Mesenchymal stem cell (in vitro differentiated cells and primary cell): Measurements from ENCODE around the gene SESN1.

Experiments used
- DNase-seq: peaks from one replicate; pipeline ENCODE4 v3.0.0-alpha.2; 2013
- H2AFZ ChIP-seq: one replicate; pipeline ENCODE4 v1.6.1; 2013; ENCODE audit warnings: low read depth, mild to moderate bottlenecking, control low read depth, inconsistent platforms, low read length, moderate library complexity
- H2AK5ac ChIP-seq: 2 replicates; pipeline ENCODE4 v1.6.1; 2013; ENCODE audit warnings: low read length, moderate library complexity, mild to moderate bottlenecking, inconsistent platforms; ENCODE audit not compliant: severe bottlenecking
- H2BK120ac ChIP-seq: one replicate; pipeline ENCODE4 v1.6.1; 2013; ENCODE audit warnings: low read depth, mild to moderate bottlenecking, inconsistent platforms, low read length, moderate library complexity
- H2BK12ac ChIP-seq, 2 experiments: one replicate each; pipeline ENCODE4 v1.6.1; 2013; ENCODE audit warnings: inconsistent platforms in 2 of 2, low read length in 2 of 2, mild to moderate bottlenecking in 2 of 2, moderate library complexity in 2 of 2, control low read depth in 1 of 2
- H2BK15ac ChIP-seq: one replicate; pipeline ENCODE4 v1.6.1; 2013; ENCODE audit warnings: mild to moderate bottlenecking, low read depth, inconsistent platforms; ENCODE audit not compliant: poor library complexity, severe bottlenecking
- H2BK5ac ChIP-seq: 2 replicates; pipeline ENCODE4 v1.6.1; 2013; ENCODE audit warnings: low read depth, mild to moderate bottlenecking, low read length, control low read depth, inconsistent platforms; ENCODE audit not compliant: poor library complexity, severe bottlenecking
- H3K14ac ChIP-seq, 2 experiments: one replicate each; pipeline ENCODE4 v1.6.1; 2013; ENCODE audit warnings: inconsistent platforms in 2 of 2, low read length in 2 of 2, control low read depth in 1 of 2, mild to moderate bottlenecking in 1 of 2, moderate library complexity in 1 of 2
- H3K18ac ChIP-seq, 2 experiments: one replicate each; pipeline ENCODE4 v1.6.1; 2013; ENCODE audit warnings: inconsistent platforms in 2 of 2, low read length in 2 of 2, control low read depth in 1 of 2, low read depth in 1 of 2, mild to moderate bottlenecking in 1 of 2
- H3K23ac ChIP-seq, 2 experiments: one replicate each; pipeline ENCODE4 v1.6.1; 2013; ENCODE audit warnings: inconsistent platforms in 2 of 2, low read length in 2 of 2, mild to moderate bottlenecking in 2 of 2, moderate library complexity in 2 of 2, control low read depth in 1 of 2
- H3K27ac ChIP-seq: 2 replicates; pipeline ENCODE4 v1.5.1; 2013; ENCODE audit warnings: mild to moderate bottlenecking, moderate library complexity, low read length, control low read depth, inconsistent platforms; ENCODE audit not compliant: poor library complexity, severe bottlenecking
- H3K27me3 ChIP-seq, 2 experiments: 2 replicates each; pipeline versions ENCODE4 v1.6.1 to v1.7.0; 2013; ENCODE audit warnings: low read length in 2 of 2, mild to moderate bottlenecking in 2 of 2, moderate library complexity in 2 of 2, control low read depth in 1 of 2, inconsistent platforms in 1 of 2; ENCODE audit not compliant: control insufficient read depth in 1 of 2, insufficient read depth in 1 of 2
- H3K36me3 ChIP-seq, 2 experiments: 2 replicates each; pipeline versions ENCODE4 v1.6.1 to v1.7.0; 2013; ENCODE audit warnings: low read length in 2 of 2, control low read depth in 1 of 2, inconsistent platforms in 1 of 2, low read depth in 1 of 2, mild to moderate bottlenecking in 1 of 2; ENCODE audit not compliant: insufficient read depth in 2 of 2, control insufficient read depth in 1 of 2
- H3K4ac ChIP-seq, 2 experiments: one replicate each; pipeline ENCODE4 v1.6.1; 2013; ENCODE audit warnings: inconsistent platforms in 2 of 2, low read length in 2 of 2, mild to moderate bottlenecking in 2 of 2, moderate library complexity in 2 of 2, control low read depth in 1 of 2, low read depth in 1 of 2
- H3K4me1 ChIP-seq: 2 replicates; pipeline ENCODE4 v1.6.1; 2013; ENCODE audit warnings: low read depth, low read length, control low read depth; ENCODE audit not compliant: control insufficient read depth, insufficient read depth
- H3K4me2 ChIP-seq: 2 replicates; pipeline ENCODE4 v1.6.1; 2013; ENCODE audit warnings: low read length, mild to moderate bottlenecking, inconsistent platforms; ENCODE audit not compliant: poor library complexity, severe bottlenecking
- H3K4me3 ChIP-seq, 2 experiments: 2 replicates each; pipeline versions ENCODE4 v1.5.1 to v1.7.0; 2013; ENCODE audit warnings: low read length in 2 of 2, mild to moderate bottlenecking in 2 of 2, control low read depth in 1 of 2, low read depth in 1 of 2; ENCODE audit not compliant: insufficient read depth in 1 of 2
- H3K79me1 ChIP-seq: replicated peaks from 2 replicates; pipeline ENCODE4 v1.6.1; 2013; ENCODE audit warnings: mild to moderate bottlenecking, control low read depth, low read length, inconsistent platforms; ENCODE audit not compliant: poor library complexity, severe bottlenecking
- H3K9ac ChIP-seq: 2 replicates; pipeline ENCODE4 v1.7.0; 2013; ENCODE audit warnings: mild to moderate bottlenecking, low read length, moderate library complexity
- H3K9me3 ChIP-seq: 2 replicates; pipeline ENCODE4 v1.7.0; 2013; ENCODE audit warnings: mild to moderate bottlenecking, low read length; ENCODE audit not compliant: control insufficient read depth
- H4K8ac ChIP-seq: one replicate; pipeline ENCODE4 v1.6.1; 2013; ENCODE audit warnings: inconsistent platforms, mild to moderate bottlenecking, low read length, moderate library complexity
- H4K91ac ChIP-seq: one replicate; pipeline ENCODE4 v1.6.1; 2013; ENCODE audit warnings: mild to moderate bottlenecking, low read length, inconsistent platforms
- WGBS: methylation state at CpG from one replicate; pipeline ENCODE4 v1.1.7; 2013; ENCODE audit warnings: mixed read lengths; 5-methylcytosine and 5-hydroxymethylcytosine counted together

The SESN1 gene

DNA sequence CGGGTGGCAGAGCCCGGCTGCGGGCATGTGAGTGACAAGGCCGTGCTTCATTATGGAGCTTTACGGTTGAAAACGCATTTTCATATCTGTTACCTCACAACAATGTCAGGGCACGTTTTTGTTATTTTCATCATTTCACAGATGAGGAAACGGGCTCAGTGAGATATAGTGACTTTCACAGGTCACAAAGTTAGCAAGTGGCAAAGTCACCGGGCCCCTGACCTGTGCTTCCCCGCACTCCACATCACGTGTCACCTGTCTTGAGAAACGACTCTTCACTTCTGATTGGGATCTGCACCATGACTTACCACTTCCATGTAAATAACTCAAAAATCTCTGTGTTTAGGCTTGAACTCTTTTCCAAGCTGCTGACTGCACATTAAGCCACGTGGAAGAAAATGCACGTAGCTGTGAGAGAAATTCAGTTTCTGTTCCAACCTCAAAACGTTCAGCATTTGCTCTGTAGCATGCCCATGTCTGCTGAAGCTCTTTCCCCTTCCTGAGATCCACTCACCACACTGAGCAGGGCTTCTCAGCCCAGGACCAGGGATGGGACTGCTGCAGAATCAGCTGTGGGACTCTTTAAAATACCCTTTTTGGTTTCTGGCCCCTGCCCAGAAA, 139.2 kb downstream of the SESN1 start:
- 89% methylated on average over 15 of the region's 15 CpGs for WGBS
- DNase-seq, result no peak
- Histone ChIP-seq H3K4me1 (peaks cover 2% of the 10 kb centered on the region), H2BK12ac (no peak overlapping the region), H3K27me3 (no peaks in the 10 kb centered on the region), H2AFZ (peak overlapping the region; percentile 32), H2BK5ac (no peak overlapping the region), H3K4me3 (no peak overlapping the region), H3K14ac (no peak overlapping the region), H3K18ac (no peak overlapping the region), H3K4ac (no peak overlapping the region), H2BK15ac (no peak overlapping the region), H4K8ac (no peak overlapping the region), H3K9me3 (no peaks in the 10 kb centered on the region), H3K27ac (no peak overlapping the region), H3K36me3 (peaks cover 0 to 3% of the 10 kb centered on the region in 2 experiments), H3K4me2 (no peak overlapping the region), H2AK5ac (no peak overlapping the region), H4K91ac (no peak overlapping the region), H3K79me1 (no peaks in the 10 kb centered on the region), H2BK120ac (no peak overlapping the region), H3K23ac (no peak overlapping the region), H3K9ac (no peak overlapping the region)

DNA sequence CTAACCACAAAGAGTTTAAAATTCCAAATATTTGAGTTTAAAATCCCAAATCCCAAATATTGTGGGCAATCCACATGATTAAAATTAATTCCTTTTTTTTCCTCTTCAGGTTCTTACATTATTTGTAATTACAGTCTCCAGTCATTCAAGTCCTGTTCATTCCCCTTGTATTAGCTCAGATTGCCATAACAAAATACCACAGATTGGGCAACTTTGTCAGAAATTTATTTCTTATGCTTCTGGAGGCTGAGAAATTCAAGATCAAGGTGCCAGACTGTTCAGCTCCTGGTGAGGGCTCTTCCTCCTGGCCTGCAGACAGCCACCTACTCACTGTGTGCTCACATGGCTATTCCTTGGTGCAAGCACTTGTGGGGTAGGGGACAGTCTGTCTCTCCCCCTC, 141.0 kb downstream of the SESN1 start:
- no peak overlapping the region for H4K8ac ChIP-seq

DNA sequence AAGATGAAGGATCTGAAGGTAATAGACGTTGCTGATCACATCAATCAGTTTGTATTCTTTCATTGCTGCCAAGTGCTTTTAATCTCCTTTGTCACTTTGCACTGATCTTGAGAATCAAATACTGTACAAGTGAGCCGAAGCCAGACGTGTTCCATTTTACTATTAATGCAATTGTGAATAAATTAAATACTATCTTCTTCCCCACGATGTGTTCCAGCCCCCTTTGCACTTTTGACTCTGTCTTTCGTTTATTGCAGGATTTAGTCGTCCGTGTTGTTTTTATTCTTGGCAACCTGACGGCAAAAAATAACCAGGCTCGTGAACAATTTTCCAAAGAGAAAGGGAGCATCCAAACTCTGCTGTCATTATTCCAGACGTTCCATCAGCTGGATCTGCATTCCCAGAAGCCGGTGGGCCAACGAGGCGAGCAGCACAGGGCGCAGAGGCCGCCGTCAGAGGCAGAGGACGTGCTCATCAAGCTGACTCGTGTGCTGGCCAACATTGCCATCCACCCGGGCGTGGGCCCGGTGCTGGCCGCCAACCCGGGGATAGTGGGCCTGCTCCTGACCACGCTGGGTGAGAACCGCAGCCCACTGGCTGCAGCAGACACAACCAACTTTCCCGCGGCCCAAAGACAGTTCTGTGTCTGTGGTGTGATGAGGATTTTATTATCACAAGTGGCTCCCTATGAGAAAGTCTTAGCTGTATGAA, 141.7 kb downstream of the SESN1 start:
- no peak overlapping the region for H2BK5ac ChIP-seq
- peak overlapping the region; percentile 7 to 50 for H3K4me3 ChIP-seq
- H3K36me3 ChIP-seq, result peaks cover 0 to 3% of the 10 kb centered on the region in 2 experiments
- H3K27ac ChIP-seq, result no peak overlapping the region
- no peak overlapping the region for H2AK5ac ChIP-seq
- H4K8ac ChIP-seq, result no peak overlapping the region
- no peaks in the 10 kb centered on the region for H3K9me3 ChIP-seq
- no peak overlapping the region for H3K14ac ChIP-seq
- no peak overlapping the region for H2BK15ac ChIP-seq
- no peak overlapping the region for H2BK120ac ChIP-seq
- H2BK12ac ChIP-seq, result no peak overlapping the region
- no peak overlapping the region for H3K4me2 ChIP-seq
- peaks cover 7% of the 10 kb centered on the region for H3K4me1 ChIP-seq
- no peaks in the 10 kb centered on the region for H3K79me1 ChIP-seq
- H2AFZ ChIP-seq, result no peak overlapping the region
- no peaks in the 10 kb centered on the region for H3K27me3 ChIP-seq
- no peak for DNase-seq
- peak overlapping the region; percentile 79 for H4K91ac ChIP-seq
- WGBS, result 90% methylated on average over 25 of the region's 27 CpGs
- H3K18ac ChIP-seq, result no peak overlapping the region
- H3K4ac ChIP-seq, result no peak overlapping the region
- H3K23ac ChIP-seq, result peak overlapping the region in 1 of 2 experiments; percentile 19
- peak overlapping the region; percentile 71 for H3K9ac ChIP-seq

More for the DNA sequence above, 141.0 kb downstream of the SESN1 start:
- Histone ChIP-seq H3K14ac (no peak overlapping the region), H3K27me3 (no peaks in the 10 kb centered on the region), H3K4me1 (peaks cover 2% of the 10 kb centered on the region), H2AFZ (no peak overlapping the region), H4K91ac (no peak overlapping the region), H3K79me1 (no peaks in the 10 kb centered on the region), H3K27ac (no peak overlapping the region), H2BK120ac (no peak overlapping the region), H2BK15ac (no peak overlapping the region), H3K23ac (no peak overlapping the region), H3K9me3 (no peaks in the 10 kb centered on the region), H3K18ac (no peak overlapping the region), H2BK12ac (no peak overlapping the region), H2AK5ac (no peak overlapping the region), H3K4me2 (no peak overlapping the region), H3K9ac (peak overlapping the region; percentile 71), H3K4me3 (no peak overlapping the region), H3K36me3 (peaks cover 0 to 3% of the 10 kb centered on the region in 2 experiments), H3K4ac (no peak overlapping the region), H2BK5ac (no peak overlapping the region)
- DNase-seq, result no peak

DNA sequence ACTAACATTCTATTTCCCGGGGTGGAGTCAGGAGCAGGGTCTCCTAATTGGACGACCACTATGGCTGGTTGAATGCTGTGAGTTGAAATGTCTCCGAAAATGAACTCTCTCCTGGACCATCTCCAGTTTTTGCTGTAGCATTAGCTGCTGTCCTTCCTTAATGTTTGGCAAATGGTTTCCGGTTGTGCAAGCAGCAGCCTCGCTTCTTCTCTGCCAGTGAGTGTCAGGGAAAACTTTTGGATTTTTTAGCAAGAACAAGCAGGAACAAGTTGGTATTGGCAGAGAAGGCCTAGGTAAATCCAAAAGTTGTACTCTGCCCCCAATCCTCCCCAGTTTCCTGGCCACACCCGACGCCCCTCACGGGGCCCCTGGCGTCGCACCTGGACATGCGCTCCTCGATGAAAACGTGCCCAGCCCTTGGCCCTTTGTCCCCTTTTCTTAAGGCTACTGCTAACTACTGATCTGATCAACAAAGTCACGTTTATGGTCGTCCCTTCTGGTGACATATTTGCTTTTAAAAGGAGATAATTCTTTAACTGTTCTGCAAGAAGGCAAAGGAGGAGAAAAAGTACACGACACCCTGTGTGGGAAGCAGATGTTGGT, 143.2 kb downstream of the SESN1 start:
- H3K4me3 ChIP-seq, result no peak overlapping the region
- 94% methylated on average over 15 of the region's 16 CpGs for WGBS

More for the DNA sequence above, 143.2 kb downstream of the SESN1 start:
- no peak overlapping the region for H2BK120ac ChIP-seq
- H3K18ac ChIP-seq, result no peak overlapping the region
- H4K91ac ChIP-seq, result no peak overlapping the region
- H2AK5ac ChIP-seq, result peak overlapping the region; percentile 41
- H3K36me3 ChIP-seq, result peaks cover 0 to 3% of the 10 kb centered on the region in 2 experiments
- no peak overlapping the region for H3K14ac ChIP-seq
- no peak overlapping the region for H2BK15ac ChIP-seq
- no peak overlapping the region for H2AFZ ChIP-seq
- no peak overlapping the region for H4K8ac ChIP-seq
- no peak overlapping the region for H2BK12ac ChIP-seq
- no peaks in the 10 kb centered on the region for H3K9me3 ChIP-seq
- H3K27ac ChIP-seq, result no peak overlapping the region
- H3K79me1 ChIP-seq, result no peaks in the 10 kb centered on the region
- H3K4ac ChIP-seq, result no peak overlapping the region
- no peak overlapping the region for H2BK5ac ChIP-seq
- peaks cover 11% of the 10 kb centered on the region for H3K4me1 ChIP-seq
- H3K9ac ChIP-seq, result no peak overlapping the region
- H3K27me3 ChIP-seq, result no peaks in the 10 kb centered on the region
- H3K23ac ChIP-seq, result no peak overlapping the region
- H3K4me2 ChIP-seq, result no peak overlapping the region
- no peak for DNase-seq
